Measurements from ENCODE around the gene USP38.
"Not testable (repeated sequence)": the region's sequence is repeated elsewhere in the genome, so short reads cannot be mapped to it uniquely, and the experiment has no call there.

Gene USP38

DNA sequence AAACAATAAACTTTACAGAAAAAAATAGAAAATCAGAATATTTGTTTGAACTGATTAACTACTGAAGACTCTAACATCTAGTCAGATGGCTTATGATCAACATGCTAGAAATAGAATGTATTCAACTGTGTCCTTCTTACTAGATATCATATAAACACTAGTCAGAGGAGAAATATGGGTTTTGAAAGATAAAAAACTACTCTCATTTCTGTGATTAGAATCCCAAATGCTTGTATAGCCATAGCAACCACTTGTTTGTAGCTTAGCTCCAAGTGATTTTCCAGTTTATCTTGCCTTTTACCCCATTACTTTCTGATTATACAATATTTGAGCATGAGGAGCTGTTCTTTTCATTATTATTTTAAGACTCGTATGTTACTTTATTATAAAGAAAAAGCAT, 31.2 kb downstream of the USP38 start:
- no peak for DNase-seq

DNA sequence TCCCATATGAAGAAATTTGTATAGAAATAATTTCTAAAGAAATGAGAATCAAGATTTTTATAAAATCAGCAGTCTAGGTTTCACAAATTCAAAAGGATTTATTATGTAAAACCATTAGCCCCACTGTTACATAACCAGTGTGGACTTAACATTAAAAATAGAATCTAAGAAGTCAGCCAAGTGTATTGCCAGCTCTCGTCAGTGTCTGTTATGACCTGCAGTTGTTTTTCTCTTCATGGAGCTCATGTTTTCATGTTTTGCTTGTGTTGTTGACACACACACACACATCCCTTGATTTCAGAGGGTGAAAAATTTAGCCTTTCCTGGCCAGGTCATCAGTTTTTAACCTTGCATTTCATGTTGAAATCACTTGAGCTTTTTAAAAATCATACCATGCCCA, 39.5 kb downstream of the USP38 start:
- no peak for DNase-seq

DNA sequence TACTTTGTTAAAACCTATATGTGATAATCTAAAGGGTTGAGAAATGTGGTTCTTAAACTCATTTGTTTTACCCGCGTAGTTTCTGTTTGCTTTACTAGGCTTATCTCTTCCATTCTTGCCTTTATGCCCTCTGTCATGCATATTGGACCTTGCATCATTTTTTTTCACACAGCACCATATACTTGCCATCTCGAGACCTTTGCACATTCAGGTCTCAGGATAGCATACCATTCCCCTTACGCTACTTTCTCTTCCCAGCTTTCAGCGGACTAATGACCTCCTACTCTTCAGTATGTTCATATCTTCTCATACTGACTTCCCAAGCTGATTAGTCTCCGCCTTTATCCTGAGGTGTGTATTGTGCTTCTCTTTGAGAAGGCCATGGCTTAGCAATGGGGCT, 40.5 kb downstream of the USP38 start:
- DNase-seq = no peak

DNA sequence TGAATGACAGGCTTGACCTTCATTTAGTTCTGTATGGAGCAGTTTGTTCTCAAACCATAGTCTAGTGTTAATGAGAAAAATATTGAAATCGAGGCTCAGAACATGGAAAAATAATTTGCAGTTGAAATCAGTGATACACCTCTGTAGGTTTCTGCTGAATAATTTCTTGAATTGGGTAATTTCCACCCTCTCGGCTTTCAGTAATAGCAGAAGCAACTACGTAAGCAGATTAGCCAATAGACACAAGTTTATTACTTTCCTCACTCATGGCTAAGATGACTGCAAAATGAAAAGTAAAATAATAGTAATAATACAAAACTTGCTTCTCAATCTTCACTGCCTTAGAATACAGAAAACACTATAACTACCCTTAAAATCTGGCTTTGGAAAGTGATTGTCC, 46.0 kb downstream of the USP38 start:
- no peak for DNase-seq

DNA sequence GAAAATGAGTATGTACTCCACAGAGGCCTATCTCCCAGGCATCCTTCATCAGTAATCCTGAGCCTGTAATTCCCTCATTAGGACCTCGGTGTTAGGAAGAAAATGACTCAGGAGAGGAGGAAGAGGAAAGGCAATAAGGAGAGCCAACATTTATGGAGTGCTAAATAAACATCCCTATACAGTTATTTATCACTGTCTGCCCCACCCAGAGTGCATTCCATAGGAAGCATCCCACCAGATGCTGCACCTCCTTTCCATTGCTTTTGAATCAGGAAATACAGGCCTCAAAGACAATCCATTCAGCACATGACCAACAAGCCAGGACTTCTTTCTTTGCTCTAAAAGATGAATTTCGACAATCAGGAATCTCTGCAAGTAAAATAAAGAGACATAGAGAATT, 47.6 kb downstream of the USP38 start:
- DNase-seq = no peak

DNA sequence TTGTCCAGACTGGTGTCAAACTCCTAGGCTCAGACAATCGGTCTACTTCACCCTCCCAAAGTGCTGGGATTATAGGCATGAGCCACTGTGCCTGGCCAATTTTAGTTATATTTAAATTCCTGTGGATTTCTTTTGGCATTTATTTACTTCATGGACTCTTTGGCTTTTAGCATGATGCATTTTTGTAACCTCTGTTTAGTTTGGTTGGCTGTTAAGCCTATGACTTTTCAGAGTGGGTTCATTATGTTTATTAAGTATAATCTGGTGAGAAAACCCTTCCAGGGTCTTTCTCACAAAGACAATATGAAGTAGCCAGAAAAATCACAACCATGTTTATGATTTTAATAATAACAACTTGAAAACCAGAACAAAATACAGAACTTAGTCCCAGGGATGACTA, 49.4 kb downstream of the USP38 start:
- DNase-seq = no peak

DNA sequence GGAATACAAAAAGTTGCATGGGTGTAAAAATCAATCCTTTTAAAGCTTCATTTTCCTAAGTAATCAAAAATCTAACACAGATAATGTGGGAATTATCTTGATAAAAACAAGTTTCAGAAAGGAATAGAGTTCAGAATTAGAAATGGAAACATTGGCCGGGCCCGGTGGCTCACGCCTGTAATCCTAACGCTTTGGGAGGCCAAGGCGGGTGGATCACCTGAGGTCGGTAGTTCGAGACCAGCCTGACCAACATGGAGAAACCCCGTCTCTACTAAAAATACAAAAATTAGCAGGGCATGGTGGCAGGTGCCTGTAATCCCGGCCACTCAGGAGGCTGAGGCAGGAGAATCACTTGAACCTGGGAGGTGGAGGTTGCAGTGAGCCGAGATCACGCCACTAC, 52.5 kb downstream of the USP38 start:
- DNase-seq = not testable (repeated sequence)

DNA sequence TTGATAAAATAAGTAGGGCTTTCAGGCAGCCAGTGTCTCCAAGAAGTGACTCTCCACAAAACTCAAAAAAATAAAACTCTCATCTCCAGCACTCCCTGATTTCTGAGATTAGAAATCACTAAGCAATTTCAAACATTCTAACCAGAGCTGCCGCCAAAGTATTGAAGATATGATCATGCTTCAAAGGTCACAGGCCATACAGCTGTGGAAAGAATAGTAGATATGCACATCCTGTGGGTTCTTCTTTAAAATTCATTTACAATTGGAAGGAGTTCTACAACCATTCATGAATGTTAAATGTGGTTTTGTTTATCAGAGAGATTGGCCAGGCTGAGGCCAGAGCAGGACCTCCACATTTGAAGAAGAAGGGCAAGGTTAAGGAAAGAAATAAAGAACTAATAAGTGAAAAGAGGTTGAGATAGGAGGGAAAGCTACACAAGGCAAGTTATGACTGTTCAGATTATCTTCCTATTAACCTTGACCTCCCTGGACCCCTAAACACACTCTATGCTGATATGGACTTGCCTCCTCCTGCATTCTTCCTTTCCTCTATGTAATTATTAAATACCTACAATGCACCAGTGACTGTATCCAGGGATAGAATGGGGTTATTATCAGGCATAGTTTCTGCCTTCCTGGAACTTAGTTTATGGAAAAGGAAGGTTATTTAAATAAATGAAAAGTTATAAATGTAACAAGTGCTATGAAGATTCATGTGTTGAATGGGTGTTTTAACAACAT, 56.4 kb downstream of the USP38 start:
- no peak for DNase-seq

DNA sequence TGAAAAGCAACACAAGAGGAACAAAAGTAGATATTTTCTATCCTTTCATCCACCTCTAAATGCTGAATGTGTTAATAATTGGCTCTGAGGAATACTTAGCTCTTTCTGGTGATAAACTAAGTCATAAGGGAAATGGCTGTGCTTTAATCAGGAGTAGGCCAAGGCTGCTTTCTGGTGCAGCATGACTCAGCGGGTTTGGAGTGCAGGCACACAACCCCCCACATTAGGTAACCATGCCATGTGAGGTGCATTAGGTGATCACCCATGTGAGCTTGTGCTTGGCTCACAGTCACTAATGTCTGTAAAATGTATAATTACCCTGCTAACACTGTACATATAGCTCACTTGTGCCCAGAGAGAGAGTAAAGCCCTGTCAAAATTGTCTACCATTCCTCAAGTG, 57.2 kb downstream of the USP38 start:
- DNase-seq = no peak

DNA sequence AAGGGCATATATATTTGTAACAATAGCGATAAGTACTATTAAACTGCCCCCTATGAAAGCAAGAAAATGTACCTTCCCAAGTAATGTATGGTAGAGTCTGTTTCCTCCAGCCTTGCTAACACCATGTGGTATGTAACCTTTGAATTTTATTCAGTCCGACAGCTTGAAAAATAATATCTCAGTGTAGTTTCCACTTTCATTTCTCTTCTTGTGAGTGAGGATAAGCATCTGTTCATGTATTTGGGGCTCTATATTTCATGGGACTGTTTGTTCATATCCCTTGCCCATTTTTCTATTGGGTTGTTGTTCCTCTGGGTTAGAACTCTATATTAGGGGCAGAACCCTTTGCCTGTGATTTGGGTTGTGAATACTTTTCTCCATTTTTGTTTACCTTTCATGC, 58.3 kb downstream of the USP38 start:
- DNase-seq = no peak

DNA sequence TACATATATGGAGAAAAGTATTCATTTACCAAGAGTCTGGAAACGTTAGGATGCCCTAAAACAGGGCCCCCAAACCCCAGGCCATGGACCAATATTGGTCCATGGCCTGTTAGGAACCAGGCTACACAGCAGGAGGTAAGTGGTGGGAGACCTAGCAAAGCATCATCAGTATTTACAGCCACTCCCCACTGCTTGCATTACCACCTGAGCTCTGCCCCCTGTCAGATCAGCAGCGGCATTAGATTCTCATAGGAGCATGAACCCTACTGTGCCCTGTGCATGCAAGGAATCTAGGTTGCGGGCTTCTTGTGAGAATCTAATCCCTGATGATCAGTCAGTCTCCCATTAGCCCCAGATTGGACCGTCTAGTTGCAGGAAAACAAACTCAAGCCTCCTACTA, 62.3 kb downstream of the USP38 start:
- no peak for DNase-seq

DNA sequence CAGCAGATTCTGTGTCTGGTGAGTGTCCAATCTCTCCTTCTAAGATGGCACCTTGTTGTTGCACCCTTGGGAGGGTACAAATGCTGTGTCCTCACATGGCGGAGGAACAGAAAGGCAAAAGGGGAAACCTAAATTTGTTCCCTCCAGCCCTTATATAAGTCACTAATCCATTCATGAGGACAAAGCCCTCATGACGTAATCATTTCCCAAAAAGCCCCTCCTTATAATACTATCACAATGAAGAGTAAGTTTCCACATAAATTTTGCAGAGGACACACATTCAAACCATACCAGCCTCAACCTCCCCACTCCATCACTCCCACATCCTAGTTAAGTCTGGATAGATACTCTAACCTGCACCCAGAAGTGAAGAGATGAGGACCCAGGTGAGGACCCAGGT, 63.1 kb downstream of the USP38 start:
- DNase-seq = no peak

DNA sequence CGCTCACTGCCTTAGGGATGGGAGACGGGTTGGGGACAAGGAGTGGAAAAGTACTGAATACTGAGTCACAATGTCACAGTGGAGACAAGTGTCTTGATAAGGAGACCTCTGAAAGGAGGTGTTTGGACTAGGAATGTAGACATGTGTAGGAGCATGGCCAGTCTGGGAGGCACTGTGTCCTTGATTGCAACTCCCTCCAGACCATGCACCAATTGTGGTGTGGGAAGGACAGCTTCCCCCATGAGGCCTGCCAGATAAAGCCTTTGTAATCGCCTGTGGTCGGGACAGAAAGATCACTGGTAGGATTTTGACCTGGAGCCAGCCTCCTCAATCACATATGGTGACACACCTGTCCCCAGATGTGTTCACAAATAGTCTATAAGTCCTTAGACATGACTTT, 64.1 kb downstream of the USP38 start:
- no peak for DNase-seq

DNA sequence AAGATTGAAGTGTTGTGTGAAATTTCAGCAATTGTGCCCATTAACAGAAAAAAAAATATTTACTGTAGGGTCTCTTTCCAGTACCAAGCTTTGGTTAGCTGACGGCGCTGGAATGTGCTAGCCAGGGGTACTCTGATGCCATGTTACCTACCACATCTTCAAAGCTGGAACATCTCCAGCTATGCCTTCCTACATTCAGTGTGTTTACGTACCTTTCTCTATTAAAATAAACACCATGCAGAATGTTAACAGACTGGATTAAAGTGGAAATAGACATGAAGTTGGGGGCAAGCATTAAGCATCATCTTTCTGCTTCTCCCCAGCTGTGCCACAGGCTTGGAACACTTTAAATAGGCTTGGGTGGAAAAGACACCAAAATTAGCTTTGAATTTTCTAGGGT, 65.9 kb downstream of the USP38 start:
- DNase-seq = no peak

DNA sequence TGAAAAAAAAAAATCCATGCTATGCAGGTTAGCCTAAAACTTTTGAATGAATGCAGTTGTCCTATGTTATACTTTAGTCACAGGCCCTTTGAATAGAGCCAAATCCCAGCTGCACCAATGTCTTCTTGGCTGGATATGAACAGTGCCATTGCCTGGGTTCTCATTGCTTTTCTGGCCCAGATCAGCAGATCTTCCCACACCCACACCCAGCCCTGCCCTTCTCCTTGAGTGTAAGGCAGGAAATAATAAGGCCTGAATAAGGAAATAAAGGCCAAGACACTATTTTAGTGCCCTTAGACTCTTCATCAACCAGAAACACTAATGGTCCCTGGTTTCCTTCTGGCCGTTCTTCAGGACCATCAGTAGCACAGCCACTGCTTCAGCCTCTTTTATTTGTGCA, 66.6 kb downstream of the USP38 start:
- DNase-seq = no peak

DNA sequence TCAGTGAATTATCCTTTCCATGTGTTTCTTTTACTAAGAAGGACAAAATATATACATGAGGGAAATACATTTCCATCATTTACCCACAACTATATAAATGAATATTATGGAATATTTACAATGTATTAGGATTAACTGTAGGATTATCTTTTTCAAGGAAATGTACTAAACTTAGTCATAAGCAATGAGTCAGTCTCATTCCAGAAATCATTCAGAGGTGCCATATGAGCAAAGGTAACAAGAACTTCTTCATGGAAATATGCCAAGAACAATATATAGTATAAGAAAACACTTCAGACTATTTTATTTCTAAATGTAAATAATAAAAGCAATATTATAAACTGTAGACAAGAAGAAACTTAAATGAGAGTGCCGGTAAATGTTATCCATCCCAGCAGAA, 67.1 kb downstream of the USP38 start:
- peak; percentile 8 for DNase-seq

DNA sequence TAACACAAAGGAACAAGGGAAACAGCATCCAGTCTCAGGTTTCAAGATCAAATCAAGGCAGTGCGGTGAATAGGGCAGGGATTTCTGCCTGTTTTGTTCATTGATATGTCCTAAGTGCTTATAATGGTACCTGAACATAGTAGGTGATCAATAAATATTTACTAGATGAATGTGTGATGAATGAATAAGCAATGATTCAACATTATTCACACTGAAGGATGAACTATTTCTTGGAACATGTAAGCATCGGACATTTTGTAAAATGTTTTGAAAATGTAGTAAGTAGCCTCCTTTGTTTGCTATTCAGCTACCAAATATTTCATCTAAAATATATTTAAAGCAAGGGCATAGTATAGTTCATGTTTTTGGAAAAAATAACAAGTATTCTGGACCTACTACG, 67.8 kb downstream of the USP38 start:
- no peak for DNase-seq

DNA sequence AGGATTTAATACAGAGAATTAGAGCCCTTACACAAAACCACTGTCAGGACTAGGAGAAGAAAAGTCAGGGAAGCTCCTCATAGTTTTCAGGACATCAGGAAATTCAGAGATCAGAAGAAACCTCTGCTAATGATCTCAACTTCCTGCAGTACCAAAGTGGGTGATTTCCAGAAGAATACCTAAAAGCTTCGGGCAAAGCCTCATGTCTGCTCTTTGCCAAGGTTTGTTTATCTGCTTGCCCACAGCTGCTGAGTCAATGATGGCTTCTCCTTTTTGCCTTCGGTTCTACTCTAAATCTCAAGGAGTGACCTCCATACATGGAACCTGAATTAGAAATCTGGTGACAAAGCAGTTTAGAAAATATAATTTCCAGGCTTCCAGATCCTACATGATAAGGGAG, 68.4 kb downstream of the USP38 start:
- no peak for DNase-seq

DNA sequence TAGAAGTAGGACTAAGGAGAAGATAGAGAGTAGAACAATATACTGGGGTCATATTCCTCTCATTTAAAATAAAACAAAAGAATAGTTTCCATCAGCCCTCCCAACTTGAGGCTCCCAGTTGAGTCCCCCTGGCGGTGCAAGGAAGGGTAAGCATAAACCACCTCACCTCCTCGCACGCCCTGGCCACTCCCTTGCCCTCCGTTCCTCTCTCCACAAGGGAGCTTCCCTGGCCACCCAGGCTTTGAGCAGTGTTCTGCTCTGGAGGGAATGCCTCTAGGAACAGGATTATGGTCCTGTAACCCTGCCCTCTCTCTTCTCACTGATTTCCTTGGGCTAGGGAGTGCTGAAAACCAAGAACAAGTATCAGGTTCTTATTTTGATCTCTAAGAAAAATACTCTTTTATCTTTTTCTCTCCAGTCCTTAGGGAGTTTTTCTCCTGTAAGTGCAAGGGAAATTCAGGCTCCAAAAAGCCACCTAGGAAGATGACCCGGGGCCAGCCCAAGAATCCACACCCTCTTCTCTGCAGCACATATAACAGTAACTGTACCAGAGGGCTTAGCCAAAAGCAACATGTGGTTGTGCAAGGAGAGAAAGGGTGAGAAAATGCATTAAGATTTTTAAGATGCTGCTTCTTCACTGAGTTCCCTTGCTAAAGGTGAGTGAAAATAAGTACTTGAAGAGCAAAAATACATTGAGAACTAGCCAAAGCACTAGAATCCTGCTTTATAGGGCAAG, 69.9 kb downstream of the USP38 start:
- DNase-seq = no peak

DNA sequence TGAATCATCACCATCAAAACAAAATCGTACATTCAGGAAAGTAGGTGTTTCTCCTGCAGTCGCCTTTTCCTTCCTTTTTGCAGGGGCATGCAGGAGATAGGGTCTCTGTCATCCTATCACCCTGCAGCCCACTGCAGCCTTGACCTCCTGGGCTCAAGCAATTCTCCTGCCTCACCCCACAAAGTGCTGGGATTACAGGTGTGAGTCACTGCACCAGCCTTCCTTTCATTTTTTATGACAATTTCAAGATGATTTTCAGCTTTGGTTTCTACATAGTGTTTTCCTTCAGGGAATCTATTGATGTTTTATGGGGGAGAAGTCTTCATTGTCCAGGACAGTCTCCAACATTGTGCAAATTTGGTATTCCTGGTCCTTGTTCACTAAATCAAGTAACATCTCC, 71.7 kb downstream of the USP38 start:
- no peak for DNase-seq

DNA sequence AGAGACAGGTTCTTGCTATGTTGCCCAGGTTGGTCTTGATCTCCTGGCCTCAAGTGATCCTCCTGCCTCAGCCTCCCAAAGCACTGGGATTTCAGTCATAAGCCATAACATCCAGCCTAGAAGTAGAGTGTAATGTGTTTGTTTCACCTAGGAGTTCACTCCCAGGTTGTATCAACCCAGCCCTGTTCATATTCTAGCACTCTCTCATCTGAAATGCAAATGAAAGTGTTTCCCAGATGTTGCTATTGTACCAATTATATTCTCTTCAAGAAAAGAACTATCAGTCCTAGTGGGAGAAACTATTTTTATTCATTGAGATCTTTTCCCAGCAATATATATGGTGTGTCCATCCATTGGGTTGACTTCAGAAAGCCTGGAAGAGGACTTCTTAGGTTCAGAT, 72.6 kb downstream of the USP38 start:
- DNase-seq = no peak

DNA sequence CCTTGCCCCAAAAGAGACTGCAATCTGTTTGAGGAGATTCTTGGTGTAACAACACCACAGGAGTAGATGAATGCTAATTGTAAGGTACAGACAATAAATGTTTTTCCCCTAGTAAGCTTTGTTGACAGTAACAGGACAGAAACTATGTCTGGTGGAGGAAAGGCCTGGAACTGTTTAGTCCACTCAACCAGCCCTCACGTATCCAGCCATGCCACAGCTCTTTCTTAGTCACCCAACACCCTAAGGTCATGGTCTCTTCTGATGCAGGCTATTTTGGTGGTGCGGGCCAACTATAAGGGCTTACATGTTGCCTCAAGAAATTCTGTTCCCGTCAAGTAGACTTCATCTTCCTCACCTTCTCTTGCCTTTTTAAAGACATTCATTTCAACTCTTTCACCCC, 76.0 kb downstream of the USP38 start:
- no peak for DNase-seq

DNA sequence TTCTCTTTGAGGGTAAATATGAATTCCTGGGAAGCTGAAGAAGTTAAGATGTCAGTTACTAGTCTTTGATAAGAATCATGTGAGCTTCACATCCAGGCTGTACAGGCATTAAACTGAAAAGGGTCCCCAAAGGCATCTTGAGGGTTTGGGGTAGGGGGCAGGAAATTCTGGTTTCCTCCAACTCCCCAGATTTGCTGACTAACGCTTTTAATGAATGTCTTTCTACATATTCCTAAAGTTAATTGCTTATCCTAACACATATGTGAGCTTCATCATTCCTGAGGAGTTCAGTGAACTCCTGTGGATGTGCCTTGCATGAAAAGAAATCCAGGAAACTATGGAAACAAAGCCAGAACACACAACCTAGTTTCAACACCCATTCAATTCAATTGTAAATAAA, 78.1 kb downstream of the USP38 start:
- DNase-seq = no peak

DNA sequence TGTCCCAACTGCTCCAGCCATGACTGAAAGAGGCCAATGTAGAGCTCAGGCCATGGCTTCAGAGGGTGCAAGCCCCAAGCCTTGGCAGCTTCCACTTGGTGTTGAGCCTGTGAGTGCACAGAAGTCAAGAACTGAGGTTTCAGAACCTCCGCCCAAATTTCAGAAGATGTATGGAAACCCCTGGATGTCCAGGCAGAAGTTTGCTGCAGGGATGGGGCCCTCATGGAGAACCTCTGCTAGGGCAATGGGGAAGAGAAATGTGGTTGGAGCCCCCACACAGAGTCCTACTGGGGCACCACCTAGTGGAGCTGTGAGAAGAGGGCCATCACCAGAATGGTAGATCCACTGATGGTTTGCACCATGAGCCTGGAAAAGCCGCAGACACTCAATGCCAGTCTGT, 83.0 kb downstream of the USP38 start:
- DNase-seq = not testable (repeated sequence)

Measured in fibroblast of skin of back (primary cell).